ENCODE data around the gene PNMA8A.
"Not testable (repeated sequence)": the region's sequence is repeated elsewhere in the genome, so short reads cannot be mapped to it uniquely, and the experiment has no call there.

The PNMA8A gene, protein sequence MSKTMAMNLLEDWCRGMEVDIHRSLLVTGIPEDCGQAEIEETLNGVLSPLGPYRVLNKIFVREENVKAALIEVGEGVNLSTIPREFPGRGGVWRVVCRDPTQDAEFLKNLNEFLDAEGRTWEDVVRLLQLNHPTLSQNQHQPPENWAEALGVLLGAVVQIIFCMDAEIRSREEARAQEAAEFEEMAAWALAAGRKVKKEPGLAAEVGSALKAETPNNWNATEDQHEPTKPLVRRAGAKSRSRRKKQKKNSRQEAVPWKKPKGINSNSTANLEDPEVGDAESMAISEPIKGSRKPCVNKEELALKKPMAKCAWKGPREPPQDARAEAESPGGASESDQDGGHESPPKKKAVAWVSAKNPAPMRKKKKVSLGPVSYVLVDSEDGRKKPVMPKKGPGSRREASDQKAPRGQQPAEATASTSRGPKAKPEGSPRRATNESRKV

DNA sequence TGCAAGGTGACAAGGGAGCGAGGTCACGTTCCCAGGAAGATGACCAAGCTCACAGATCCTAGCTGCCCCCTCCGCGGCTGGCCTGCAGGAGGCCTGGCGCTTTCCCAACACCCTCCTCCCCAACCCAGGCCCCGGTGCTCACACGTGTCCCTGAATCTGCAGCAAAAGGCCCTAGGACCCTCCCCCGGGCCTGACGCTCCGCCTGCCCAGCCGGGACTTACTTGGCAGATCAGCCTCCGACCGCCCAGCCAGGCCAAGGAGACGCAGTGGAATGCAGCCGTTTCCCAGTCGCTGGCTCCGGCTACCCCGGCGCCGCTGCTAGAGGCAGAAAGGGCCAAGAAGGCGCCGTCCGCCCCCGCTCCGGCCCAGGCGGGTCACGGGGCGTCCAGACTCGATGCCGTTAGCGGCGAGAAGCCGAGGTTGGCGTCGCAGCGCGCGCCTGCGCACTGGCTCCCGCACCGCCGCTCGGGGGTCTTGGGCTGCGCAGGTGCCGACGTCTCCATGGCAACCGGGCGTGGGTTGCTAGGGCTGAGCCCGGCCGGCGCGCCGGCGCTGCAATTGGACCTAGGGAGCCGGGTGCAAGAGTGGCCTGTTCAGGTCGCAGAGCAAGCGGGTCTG lies at the start of gene PNMA8A:
Gene PNMA8A, minus strand, starts transcription at position 448 of the 618 bp plus-strand sequence. CDS start 528 bp downstream, outside the sequence.
- no peak for DNase-seq (ENCODE audit: low read depth in 1 of 2, low spot score in 1 of 2)

DNA sequence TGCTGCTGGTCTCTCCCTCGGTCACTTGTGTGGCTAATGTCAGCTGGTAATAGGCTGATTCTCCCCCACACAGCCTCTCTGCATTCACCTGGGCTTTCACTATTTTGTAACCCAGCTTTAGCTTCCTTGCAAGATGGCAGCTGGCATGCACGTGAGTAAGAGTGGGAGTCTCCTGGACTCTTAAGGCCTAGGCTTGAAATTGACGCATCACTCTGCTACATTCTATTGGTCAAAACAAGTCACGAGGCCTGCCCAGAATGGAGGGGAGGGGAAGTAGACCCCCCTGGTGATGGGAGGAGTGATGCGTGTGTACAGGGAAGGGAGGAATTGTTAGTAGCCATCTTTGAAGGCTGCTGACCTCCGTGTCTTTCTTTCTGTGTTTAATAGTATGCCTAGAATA lies 49.3 kb upstream of the PNMA8A start:
- DNase-seq (ENCODE audit: low read depth in 1 of 2, low spot score in 1 of 2): no peak

DNA sequence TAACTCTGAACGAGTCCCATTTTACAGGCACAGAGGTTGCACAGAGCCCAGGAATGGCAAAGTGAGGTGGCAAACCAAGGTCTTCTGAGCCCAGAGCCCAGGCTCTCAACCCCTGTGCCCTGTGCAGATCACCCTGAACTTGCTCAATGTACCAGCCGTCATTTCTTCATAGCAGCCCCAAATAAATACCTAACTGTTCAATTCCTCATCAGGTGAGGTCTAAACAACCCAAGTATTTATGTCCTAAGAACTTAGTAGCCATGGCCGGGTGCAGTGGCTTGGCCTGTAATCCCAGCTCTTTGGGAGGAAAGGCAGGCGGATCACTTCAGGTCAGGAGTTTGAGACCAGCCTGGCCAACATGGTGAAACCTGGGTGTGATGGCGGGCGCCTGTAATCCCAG lies 46.1 kb upstream of the PNMA8A start:
- DNase-seq (ENCODE audit: low read depth in 1 of 2, low spot score in 1 of 2): no peak

DNA sequence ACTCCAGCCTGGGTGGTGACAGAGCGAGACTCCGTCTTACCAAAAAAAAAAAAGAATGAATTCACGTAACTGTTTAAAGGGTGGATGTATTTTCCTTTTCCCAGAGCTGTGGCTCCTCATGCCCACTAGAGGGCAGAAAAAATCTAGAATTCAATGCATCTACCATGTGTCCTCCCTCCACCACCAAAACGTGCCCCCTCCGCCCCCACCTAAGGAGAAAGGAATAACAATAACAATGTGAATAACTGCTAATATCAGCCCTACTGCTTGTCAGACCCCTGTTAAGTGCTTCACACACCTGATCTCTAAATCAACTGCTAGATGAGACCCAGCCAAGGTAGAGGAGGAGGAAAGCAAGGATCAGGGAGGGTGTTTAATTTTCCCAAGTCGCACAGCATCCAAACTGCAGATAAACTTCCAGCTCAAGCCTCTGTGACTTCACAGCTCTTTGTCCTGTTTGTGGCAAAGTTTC lies 44.6 kb upstream of the PNMA8A start:
- DNase-seq (ENCODE audit: low read depth in 1 of 2, low spot score in 1 of 2): no peak

DNA sequence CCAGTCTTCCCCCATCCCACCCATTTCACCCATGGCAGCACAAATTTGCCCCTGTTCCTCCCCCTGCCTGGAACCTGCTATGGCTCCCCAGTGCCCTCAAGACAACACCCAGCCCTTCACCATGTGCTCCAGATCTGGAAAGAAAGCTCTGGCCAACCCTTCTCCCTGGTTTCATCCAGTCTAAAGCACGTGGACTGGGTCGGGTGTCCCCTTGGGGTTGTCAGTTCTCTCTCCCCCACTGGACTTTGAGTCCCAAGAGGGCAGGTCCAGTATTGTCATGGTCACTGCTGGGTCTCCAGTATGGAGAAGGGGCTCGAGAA lies 43.9 kb upstream of the PNMA8A start:
- DNase-seq (ENCODE audit: low read depth in 1 of 2, low spot score in 1 of 2): no peak

DNA sequence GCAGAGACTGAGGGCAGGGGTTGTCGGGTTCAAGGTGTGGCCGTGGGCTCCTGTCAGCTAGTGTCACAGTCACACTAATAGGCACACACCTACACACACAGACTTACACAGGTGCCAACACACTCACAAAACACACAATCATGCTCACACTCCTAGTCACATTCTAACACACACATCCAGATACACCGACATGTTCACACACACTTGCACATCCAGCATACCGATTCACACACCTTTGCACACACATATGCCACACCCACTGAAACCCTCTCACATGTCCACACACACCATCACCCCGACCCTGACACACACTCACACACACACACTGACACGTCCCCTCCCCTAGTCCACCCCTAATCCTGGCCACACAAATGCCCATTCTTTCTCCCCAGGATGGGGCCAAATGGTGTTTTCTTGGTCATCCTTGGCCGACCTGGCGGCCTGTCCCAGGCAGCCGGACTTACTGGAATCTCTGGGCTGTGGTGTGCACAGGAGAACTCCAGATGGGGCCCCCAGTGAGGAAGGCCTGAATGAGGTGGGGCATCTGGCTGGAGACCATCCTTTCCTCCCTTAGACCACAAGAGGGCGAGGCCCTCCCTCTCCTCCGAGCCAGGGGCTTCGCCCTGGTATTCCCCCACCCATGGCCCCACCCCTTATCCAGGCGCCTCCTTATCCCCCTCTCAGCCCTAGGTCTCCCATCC lies 43.4 kb upstream of the PNMA8A start:
- DNase-seq (ENCODE audit: low read depth in 1 of 2, low spot score in 1 of 2): no peak

DNA sequence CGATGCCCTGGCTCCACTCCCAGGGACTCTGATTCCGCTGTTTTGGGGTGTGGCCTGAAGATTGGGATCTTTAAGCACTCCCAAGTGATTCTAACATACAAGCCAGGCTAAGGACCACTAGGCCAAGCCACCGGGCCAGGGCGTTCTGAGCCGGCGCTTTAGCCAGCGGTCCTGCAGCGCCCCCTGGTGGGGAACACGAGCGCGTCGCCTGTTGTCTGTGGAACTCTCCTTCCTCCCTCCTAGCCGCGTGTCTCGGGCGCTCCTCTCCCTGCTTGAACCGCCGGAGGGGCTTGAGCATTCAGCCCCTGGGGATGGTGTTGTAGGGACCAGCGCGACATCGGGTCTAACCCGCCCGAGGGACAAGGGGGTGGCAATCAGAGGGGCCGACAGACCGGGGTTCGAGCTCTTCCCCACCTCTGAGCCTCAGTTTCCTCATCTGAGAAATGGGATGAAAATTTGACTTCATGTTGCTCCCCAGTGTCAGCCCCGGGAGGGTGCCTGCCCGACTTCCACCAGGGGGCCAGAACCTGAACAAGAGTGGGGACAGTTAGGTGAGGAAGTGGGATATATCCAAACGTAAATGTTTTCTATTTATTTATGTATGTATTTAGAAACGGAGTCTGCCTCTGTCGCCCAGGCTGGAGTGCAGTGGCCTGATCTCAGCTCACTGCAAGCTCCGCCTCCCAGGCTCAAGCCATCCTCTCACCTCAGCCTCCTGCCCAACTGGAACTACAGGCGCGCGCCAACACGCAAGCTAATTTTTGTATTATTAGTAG lies 42.3 kb upstream of the PNMA8A start:
- peak; percentile 63 to 75 for DNase-seq (ENCODE audit: low read depth in 1 of 2, low spot score in 1 of 2)

DNA sequence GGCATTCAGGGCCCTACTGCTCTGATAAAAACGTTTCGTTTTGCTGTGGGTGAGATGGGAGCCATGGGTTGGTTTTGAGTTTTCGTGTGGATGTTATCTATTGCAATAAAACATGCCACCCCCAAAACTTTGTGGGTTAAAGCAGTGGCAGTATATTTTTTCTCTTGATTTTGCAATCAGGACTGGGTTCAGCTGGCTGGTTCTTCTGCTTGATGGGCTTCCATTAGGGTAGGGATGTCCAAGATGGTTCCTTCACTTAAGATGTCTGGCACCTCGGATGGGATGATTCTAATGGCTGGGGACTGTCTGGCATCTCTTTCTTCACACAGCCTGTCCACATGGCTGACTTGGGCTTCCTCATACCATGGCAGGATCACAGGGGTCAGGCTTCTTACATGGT lies 39.9 kb upstream of the PNMA8A start:
- DNase-seq (ENCODE audit: low read depth in 1 of 2, low spot score in 1 of 2): no peak

DNA sequence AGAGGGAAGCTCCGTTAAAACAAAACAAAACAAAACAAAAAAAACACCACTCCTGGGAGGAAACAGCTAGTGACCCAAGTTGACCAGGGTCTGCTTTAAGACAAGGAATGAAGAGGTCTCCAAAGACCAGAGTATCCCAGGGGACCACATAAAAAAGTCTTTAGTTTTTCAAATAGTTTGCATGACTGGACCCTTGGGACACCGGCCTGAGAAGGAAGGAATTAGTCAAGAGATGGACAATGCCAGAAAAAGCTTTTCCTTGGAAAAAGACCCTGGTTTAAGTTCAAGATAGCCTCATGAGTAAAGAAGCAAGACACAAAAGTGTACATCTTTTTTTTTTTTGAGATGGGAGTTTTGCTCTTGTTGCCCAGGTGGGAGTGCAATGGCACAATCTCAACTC lies 36.8 kb upstream of the PNMA8A start:
- no peak for DNase-seq (ENCODE audit: low read depth in 1 of 2, low spot score in 1 of 2)

DNA sequence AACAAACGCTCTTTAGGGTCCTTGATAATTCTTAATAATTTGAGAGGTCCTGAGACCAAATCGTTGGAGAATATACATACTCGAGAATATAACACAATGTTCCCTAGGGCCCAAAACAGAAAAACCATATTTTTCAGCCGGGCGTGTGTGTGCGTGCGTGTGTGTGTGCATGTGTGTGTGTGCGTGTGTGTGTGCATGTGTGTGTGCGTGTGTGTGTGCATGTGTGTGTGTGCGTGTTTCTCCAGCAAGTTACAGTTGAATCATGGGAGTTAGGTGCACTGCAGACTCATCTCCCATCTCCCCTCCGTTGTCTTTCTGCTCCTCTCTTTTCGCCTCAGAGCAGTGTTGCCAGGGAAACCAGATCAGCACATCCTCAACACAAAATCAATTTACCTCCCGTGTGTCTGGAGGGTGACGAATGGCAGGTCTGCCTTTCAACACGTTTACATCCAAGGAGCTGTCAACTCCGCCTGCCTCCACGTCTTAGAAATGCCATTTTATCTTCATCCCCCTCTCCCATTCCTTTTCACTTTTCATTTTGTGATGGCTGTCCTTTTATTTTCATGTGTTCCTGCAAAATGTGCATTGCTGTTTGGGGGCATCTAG lies 32.6 kb upstream of the PNMA8A start:
- no peak for DNase-seq (ENCODE audit: low read depth in 1 of 2, low spot score in 1 of 2)

DNA sequence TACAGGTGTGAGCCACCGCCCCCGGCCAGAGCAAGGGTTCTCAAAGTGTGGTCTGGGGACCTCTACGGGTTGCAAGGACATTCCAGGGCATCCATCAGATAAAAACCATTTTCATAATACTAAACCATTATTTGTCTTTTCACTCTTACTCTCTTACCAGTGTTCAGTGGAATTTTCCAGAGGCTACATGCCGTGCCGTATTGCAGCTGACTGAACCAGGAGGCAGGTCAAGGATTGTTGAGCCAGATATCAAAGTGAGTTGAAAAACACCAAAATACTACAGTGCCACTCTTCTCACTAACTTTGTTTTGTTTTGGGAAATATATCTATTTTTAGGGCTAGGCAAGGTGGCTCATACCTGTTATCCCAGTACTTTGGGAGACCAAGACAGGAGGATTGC lies 31.5 kb upstream of the PNMA8A start:
- no peak for DNase-seq (ENCODE audit: low read depth in 1 of 2, low spot score in 1 of 2)

DNA sequence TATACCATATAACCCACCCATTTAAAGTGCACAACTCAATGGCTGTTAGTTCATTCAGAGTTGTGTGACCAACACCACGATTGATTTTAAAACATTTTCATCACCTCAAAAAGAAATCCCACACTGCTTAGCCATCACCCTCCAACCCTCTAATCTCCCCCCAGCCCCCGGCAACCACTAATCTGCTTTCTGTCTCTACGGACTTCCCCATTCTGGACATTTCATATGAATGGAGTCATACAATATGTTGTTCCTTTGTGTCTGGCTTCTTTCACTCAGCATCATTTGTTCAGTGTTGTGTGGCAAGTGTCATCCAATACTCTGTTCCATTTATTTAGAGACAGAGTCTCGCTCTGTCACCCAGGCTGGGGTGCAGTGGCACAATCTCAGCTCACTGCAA lies 28.3 kb upstream of the PNMA8A start:
- DNase-seq (ENCODE audit: low read depth in 1 of 2, low spot score in 1 of 2): no peak

DNA sequence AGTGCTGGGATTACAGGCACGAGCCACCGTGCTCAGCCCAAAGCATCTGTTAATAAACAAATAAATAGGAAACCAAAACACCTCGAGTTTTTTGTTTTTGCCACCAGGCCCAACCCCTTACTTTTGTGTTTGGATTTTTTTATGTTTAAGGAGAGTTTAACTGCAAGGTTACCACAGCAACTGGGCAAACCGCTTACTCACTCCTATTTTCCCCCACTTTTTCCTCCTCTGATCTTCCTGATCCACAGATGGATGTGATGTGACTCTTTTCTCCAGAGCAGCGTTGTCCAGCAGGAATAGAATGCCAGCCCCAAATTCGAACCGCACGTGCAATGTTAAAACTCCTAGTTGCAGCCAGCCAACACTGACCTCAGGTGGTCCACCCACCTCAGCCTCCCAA lies 26.4 kb upstream of the PNMA8A start:
- DNase-seq (ENCODE audit: low read depth in 1 of 2, low spot score in 1 of 2): no peak

DNA sequence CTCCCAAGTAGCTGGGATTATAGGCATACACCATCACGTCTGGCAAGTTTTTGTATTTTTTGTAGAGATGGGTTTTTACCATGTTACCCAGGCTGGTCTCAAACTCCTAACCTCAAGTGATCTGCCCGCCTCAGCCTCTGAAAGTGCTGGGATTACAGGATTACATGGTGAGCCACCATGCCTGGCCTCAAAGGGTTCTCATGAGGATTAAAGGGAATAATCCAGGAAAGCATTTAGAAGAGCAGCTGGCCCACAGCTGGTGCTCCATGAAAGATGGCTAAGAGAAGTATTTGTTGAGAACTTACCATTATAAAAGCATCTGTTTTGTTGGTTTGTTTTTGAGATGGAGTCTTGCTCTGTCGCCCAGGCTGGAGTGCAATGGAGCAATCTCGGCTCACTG lies 25.5 kb upstream of the PNMA8A start:
- not testable (repeated sequence) for DNase-seq (ENCODE audit: low read depth in 1 of 2, low spot score in 1 of 2)

DNA sequence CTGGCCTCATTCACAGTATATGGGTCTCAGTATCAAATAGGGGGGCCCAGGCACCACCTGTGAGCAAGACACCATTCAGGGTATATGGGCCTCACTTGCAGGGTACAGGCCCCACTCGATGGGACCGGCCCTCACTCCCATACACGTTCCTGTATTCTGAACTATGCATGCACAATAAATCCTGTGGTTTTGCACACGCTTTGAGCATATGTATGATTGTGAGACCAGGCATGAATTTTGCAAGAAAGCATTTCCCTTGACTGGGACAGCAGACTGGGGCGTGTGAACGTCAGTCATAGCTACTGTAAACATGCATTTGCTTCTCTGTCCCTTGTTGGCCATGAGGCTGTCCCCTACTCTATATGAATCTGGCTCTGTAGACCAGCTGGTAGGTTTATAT lies 24.9 kb upstream of the PNMA8A start:
- DNase-seq (ENCODE audit: low read depth in 1 of 2, low spot score in 1 of 2): no peak

DNA sequence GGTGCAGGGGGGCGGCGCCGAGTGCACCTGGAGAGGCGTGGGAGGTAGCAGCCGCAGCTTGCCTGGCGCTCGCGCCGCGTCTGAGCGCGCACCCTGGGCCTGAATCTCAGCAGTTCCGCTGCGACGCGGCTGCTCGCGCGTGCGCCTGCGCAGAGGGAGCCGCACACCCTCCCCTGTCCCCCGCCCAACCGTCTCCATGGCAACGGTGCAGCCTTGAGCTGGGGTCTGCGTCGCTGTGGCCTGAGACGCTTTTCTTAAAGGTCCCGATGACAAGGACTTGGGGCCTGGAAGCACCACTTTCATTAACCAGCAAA lies 24.4 kb upstream of the PNMA8A start, which contains the start of gene PNMA8B:
Gene PNMA8B, minus strand, starts transcription at position 82 of the 314 bp plus-strand sequence. CDS start 402 bp downstream, outside the sequence.
- DNase-seq (ENCODE audit: low read depth in 1 of 2, low spot score in 1 of 2): no peak

DNA sequence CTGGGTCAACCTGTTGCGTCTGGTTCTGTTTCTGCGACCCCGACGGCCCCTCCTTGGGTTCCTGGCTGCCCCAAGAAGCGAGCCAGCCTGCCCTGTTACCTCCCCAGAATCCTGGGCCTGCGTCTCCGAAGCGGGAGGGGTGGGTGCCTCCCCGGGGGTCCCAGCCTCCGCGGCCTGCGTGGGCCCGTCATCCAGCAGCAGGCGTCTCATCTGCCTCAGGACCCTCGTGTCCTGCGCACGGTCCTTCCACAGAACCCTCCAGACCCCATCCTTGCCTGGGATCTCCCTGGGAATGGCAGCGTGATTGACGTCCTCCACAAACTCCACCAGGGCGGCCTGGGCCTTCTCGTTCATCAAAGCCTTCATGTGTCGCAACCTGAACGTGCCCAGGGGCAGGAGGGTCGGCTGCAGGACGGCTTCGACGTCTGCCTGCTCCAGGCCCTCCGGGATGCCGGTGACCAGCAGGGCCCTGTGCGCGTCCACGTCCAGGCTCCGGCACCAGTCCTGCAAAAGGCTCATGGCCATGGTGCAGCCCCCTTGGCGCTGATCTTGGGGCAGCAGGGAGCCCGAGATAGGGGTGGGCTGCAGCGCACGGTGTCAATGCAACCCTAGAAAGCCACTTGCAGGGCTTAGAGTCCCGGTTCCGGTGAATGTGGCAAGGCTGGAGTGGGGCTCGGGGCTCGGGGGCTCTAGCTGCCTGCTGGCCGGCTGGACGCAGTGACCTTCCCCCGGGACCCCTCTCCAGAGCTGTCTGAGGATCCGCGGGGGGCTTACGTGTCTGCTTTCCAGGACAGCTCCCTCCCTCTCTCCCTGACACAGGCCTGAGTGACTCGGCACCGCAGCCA lies 23.8 kb upstream of the PNMA8A start:
- no peak for DNase-seq (ENCODE audit: low read depth in 1 of 2, low spot score in 1 of 2)

DNA sequence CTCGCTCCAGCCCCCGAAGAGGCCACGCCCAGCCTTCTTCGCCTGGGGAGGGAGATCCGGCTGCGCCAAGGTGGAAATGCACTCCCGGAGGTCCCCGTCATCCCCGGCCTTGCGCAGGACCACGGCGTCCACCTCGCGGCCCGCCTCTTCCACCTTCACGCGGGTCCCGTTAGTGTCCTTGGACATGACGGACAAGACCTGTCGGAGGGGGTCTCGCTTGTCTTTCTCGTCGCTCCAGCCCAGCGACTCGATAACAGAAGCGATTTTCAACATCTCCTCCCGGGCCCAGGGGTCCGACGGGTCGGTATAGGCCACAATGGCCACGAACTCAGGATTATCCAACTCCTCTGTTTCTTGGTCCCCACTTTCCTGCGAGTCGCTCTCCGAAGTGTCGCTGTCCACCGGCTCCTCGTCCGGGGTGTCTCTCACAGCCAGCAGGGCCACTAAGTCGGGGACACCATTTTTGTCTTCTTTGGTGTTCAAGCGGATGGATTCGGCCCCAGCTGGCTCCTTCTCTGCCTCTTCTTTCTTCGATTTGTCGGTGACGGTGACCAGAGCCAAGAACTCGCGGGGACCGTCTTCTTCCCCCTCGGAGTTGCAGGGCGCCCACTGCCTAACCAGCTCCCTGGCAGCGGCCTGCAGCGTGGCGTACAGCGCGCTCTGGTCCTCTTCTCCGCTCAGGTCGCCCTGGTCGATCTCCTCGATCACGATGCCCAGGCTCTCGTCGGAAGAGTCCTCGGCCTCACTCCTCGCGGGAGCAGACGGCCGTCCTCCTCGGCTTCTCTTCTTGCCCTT lies 23.0 kb upstream of the PNMA8A start:
- no peak for DNase-seq (ENCODE audit: low read depth in 1 of 2, low spot score in 1 of 2)
